IMR-90 (cell line): ENCODE data around the gene FARP1. TPM values are rescaled to one million over a fixed set of nuclear protein-coding genes. Genes with fewer than 3 reads are reported as not detected.
A peak's percentile ranks its signal among the peaks of the same experiment; 100 is the strongest.

Experiments
- ATAC-seq: fragments of 200-7000 bp; cut with Tn5 transposase; 2 replicates; pipeline ENCODE4 v1.9.1; 2020; ENCODE audit warnings: low read depth, mild to moderate bottlenecking, moderate library complexity
- BruUV-seq: library from RNA; stranded (reverse); fragments of 400-500 nt; replicated peaks from 2 replicates; lab custom pipeline; 2021; lab: Mats Ljungman, UMichigan
- CTCF ChIA-PET: fragments of 300-600 bp; formaldehyde crosslinking; extraction: SDS; loops from one replicate; lab custom pipeline; 2021; ENCODE audit warnings: antibody characterized with exemption; lab: Yijun Ruan, JAX
- POLR2A ChIA-PET: fragments of 300-600 bp; sonication (Branson Sonifier 250); formaldehyde crosslinking; loops from one replicate; lab custom pipeline; 2022; ENCODE audit warnings: antibody characterized with exemption; ENCODE audit not compliant: unreplicated experiment; lab: Charles Lee
- DNase-seq: peaks from one replicate; pipeline ENCODE4 v3.0.0; 2013
- H2AFZ ChIP-seq: replicated peaks from 2 replicates; pipeline ENCODE3; 2013; ENCODE audit warnings: low read length, mild to moderate bottlenecking; ENCODE audit not compliant: poor library complexity
- H2AK5ac ChIP-seq: 2 replicates; pipeline ENCODE4 v1.6.1; 2013; ENCODE audit warnings: low read depth, low read length, inconsistent platforms
- H2AK9ac ChIP-seq: replicated peaks from 2 replicates; pipeline ENCODE3; 2013; ENCODE audit warnings: mild to moderate bottlenecking, low read depth, low read length, moderate library complexity; ENCODE audit not compliant: poor library complexity
- H2BK120ac ChIP-seq: 2 replicates; pipeline ENCODE4 v1.6.1; 2013; ENCODE audit warnings: low read depth, low read length, inconsistent platforms
- H2BK15ac ChIP-seq: 3 replicates; pipeline ENCODE4 v1.6.1; 2013; ENCODE audit warnings: low read depth, low read length, inconsistent platforms
- H2BK20ac ChIP-seq: 2 replicates; pipeline ENCODE4 v1.6.1; 2013; ENCODE audit warnings: low read depth, mild to moderate bottlenecking, inconsistent platforms, low read length, moderate library complexity
- H2BK5ac ChIP-seq: 2 replicates; pipeline ENCODE4 v1.6.1; 2013; ENCODE audit warnings: mild to moderate bottlenecking, low read depth, low read length, inconsistent platforms; ENCODE audit not compliant: poor library complexity, severe bottlenecking
- H3K14ac ChIP-seq: replicated peaks from 2 replicates; pipeline ENCODE4 v1.6.1; 2013; ENCODE audit warnings: low read depth, low read length, inconsistent platforms
- H3K18ac ChIP-seq: 2 replicates; pipeline ENCODE4 v1.6.1; 2013; ENCODE audit warnings: low read depth, low read length, control low read depth
- H3K23ac ChIP-seq: 2 replicates; pipeline ENCODE4 v1.6.1; 2013; ENCODE audit warnings: low read depth, low read length, inconsistent platforms
- H3K27ac ChIP-seq: 2 replicates; pipeline ENCODE4 v1.5.1; 2013; ENCODE audit warnings: mild to moderate bottlenecking, control low read depth, low read length; ENCODE audit not compliant: insufficient read depth
- H3K27me3 ChIP-seq: 2 replicates; pipeline ENCODE4 v1.6.1; 2013; ENCODE audit warnings: low read length; ENCODE audit not compliant: control insufficient read depth, insufficient read depth
- H3K36me3 ChIP-seq: 2 replicates; pipeline ENCODE4 v1.6.1; 2013; ENCODE audit warnings: low read length, mixed read lengths; ENCODE audit not compliant: control insufficient read depth, insufficient read depth
- H3K4ac ChIP-seq: 2 replicates; pipeline ENCODE4 v1.6.1; 2013; ENCODE audit warnings: low read depth, low read length, inconsistent platforms
- H3K4me1 ChIP-seq: 2 replicates; pipeline ENCODE4 v1.6.1; 2013; ENCODE audit warnings: low read length, mixed read lengths; ENCODE audit not compliant: control insufficient read depth, insufficient read depth
- H3K4me2 ChIP-seq: 2 replicates; pipeline ENCODE4 v1.6.1; 2013; ENCODE audit warnings: low read depth, mild to moderate bottlenecking, control low read depth, low read length, moderate library complexity
- H3K4me3 ChIP-seq: 2 replicates; pipeline ENCODE4 v1.5.1; 2013; ENCODE audit warnings: low read depth, mild to moderate bottlenecking, control low read depth, low read length, moderate library complexity; ENCODE audit not compliant: insufficient read depth
- H3K56ac ChIP-seq: 2 replicates; pipeline ENCODE4 v1.6.1; 2013; ENCODE audit warnings: low read length, inconsistent platforms; ENCODE audit not compliant: insufficient read depth; ENCODE audit errors: extremely low read depth
- H3K79me1 ChIP-seq, 2 experiments: 2 replicates each; pipeline ENCODE4 v1.6.1; 2013; ENCODE audit warnings: low read length in 2 of 2, inconsistent platforms in 1 of 2, low read depth in 1 of 2
- H3K9ac ChIP-seq: 2 replicates; pipeline ENCODE4 v1.6.1; 2013; ENCODE audit warnings: low read depth, low read length, control low read depth
- H3K9me1 ChIP-seq: 2 replicates; pipeline ENCODE4 v1.6.1; 2013; ENCODE audit warnings: low read length, inconsistent platforms; ENCODE audit not compliant: insufficient read depth
- H3K9me3 ChIP-seq: 2 replicates; pipeline ENCODE4 v1.6.1; 2013; ENCODE audit warnings: low read length; ENCODE audit not compliant: control insufficient read depth, insufficient read depth
- H4K20me1 ChIP-seq: 2 replicates; pipeline ENCODE4 v1.6.1; 2013; ENCODE audit warnings: low read length, inconsistent platforms; ENCODE audit not compliant: insufficient read depth
- H4K5ac ChIP-seq: 2 replicates; pipeline ENCODE4 v1.6.1; 2013; ENCODE audit warnings: mild to moderate bottlenecking, low read depth, low read length, control low read depth
- H4K8ac ChIP-seq, 2 experiments: 2 replicates each; pipeline ENCODE4 v1.6.1; 2013; ENCODE audit warnings: low read depth in 2 of 2, low read length in 2 of 2, control low read depth in 1 of 2, inconsistent platforms in 1 of 2
- H4K91ac ChIP-seq: 2 replicates; pipeline ENCODE4 v1.6.1; 2013; ENCODE audit warnings: low read depth, low read length, inconsistent platforms; ENCODE audit not compliant: insufficient read depth
- BHLHE40 ChIP-seq: fragments of 150-350 bp; IDR thresholded peaks from 2 replicates; pipeline ENCODE4 v1.6.1; 2016; ENCODE audit warnings: mild to moderate bottlenecking, low read depth, low read length
- CEBPB ChIP-seq: IDR thresholded peaks from 2 replicates; pipeline ENCODE4 v1.6.1; 2012; ENCODE audit warnings: low read depth, low read length, improper control_type of control experiment
- CHD1 ChIP-seq: IDR thresholded peaks from 2 replicates; pipeline ENCODE4 v1.6.1; 2012; ENCODE audit warnings: low read depth, low read length, improper control_type of control experiment
- ELK1 ChIP-seq: fragments of 150-350 bp; IDR thresholded peaks from 2 replicates; pipeline ENCODE4 v1.6.1; 2016; ENCODE audit warnings: low read depth, mild to moderate bottlenecking, low read length, moderate library complexity, borderline replicate concordance
- FOS ChIP-seq: fragments of 150-350 bp; IDR thresholded peaks from 2 replicates; pipeline ENCODE4 v1.6.1; 2016; ENCODE audit warnings: low read depth, low read length
- MAFK ChIP-seq: IDR thresholded peaks from 2 replicates; pipeline ENCODE4 v1.6.1; 2012; ENCODE audit warnings: low read depth, low read length, improper control_type of control experiment
- MAZ ChIP-seq: IDR thresholded peaks from 2 replicates; pipeline ENCODE4 v1.6.1; 2012; ENCODE audit warnings: low read depth, mild to moderate bottlenecking, low read length, improper control_type of control experiment, moderate library complexity, borderline replicate concordance
- MXI1 ChIP-seq: IDR thresholded peaks from 2 replicates; pipeline ENCODE4 v1.6.1; 2012; ENCODE audit warnings: low read depth, mild to moderate bottlenecking, low read length, moderate library complexity, borderline replicate concordance
- NFE2L2 ChIP-seq: fragments of 150-350 bp; IDR thresholded peaks from 2 replicates; pipeline ENCODE4 v1.6.1; 2016; ENCODE audit warnings: low read depth, mild to moderate bottlenecking, low read length
- POLR2A ChIP-seq: IDR thresholded peaks from 2 replicates; pipeline ENCODE4 v1.6.1; 2012; ENCODE audit warnings: mild to moderate bottlenecking, low read depth, low read length
- RAD21 ChIP-seq: IDR thresholded peaks from 2 replicates; pipeline ENCODE4 v1.6.1; 2012; ENCODE audit warnings: low read length, improper control_type of control experiment
- RFX5 ChIP-seq: IDR thresholded peaks from 2 replicates; pipeline ENCODE4 v1.8.0; 2012; ENCODE audit warnings: low read depth, mild to moderate bottlenecking, low read length, moderate library complexity
- USF2 ChIP-seq: fragments of 150-350 bp; IDR thresholded peaks from 2 replicates; pipeline ENCODE4 v1.6.1; 2017; ENCODE audit warnings: mild to moderate bottlenecking, antibody characterized with exemption, low read length, low read depth
- WGBS, 2 experiments: methylation state at CpG; one replicate each; pipeline versions ENCODE4 v1.1.5 to v1.1.7; 2013; ENCODE audit warnings: missing lambda C conversion rate in 2 of 2; ENCODE audit not compliant: insufficient read length in 1 of 2; ENCODE audit errors: extremely low coverage in 2 of 2; 5-methylcytosine and 5-hydroxymethylcytosine counted together
- dilution Hi-C: fragments of 300-500 bp; cut with HindIII; formaldehyde crosslinking; loops from one replicate; pipeline ENCODE4 v1.14.3; 2018; ENCODE audit warnings: low sequenced_read_pairs; ENCODE audit not compliant: unreplicated experiment
- in situ Hi-C: fragments of 300-500 bp; cut with MboI; formaldehyde crosslinking; loops from 3 replicates; pipeline ENCODE4 v1.14.3; 2019; ENCODE audit warnings: low sequenced_read_pairs, inconsistent platforms, mixed read lengths
- intact Hi-C: fragments of 100-400 bp; cut with micrococcal nuclease; formaldehyde crosslinking; loops from 2 replicates; pipeline ENCODE4 v1.10.0; 2022
- polyA plus RNA-seq, 3 experiments: library from polyadenylated mRNA; depleted of rRNA; stranded (reverse); fragments of >200 nt; gene quantifications; 2 replicates each; pipeline ENCODE4 v1.2.3, GENCODE V29; 2012; ENCODE audit warnings: low replicate concordance in 1 of 3
- total RNA-seq: library from RNA; depleted of rRNA; stranded (reverse); fragments of >200 nt; gene quantifications from 2 replicates; pipeline ENCODE4 v1.2.3, GENCODE V29; 2012

Gene FARP1
- total and polyA plus RNA-seq, 2 of the 4 experiments (the other 2 are of a cell fraction) = 39.6 to 57.0 TPM

DNA sequence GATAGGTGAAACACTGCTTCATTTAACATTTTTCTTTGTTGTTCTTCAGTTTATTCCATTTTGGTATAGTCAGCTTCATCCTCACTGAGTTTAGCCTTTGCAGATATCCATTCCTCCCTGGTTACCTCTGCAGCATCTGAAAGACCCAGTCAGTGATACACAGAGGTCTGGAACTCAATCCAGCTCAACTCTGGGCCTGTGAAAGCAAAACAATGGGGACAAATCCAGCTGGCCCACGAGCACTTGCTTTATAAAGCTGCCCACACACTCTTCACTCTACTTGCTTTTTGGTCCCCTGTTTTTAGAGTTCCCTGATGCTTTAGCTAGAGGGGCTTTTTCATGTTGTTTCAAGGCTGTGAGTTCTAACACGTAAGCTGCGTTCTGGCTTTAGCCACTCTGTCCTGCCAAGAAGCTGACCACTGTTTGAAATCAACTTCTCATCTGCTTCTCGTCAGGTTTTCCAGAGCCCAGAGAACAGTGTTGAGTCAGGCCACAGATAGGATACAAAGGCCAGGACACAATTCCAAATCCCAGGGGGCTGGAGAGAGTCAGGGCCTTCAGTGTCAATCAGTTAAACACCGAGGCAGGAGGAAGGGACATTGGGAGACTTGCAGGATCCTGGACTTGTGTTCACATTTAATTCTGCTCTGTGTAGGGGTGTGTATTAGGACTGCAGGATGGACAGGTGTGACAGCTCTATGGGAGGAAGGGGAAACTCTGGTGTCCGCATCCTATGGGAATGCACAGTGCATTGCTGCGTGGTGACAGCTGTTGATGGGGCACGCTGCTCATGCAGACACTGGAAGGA, 117.7 kb downstream of the FARP1 start (continued):
- TF ChIP-seq ELK1 = no peak

- no peak overlapping the region for H3K56ac ChIP-seq
- H2BK120ac ChIP-seq = no peak overlapping the region
- no peak overlapping the region for H2AK9ac ChIP-seq
- H3K18ac ChIP-seq = no peak overlapping the region; the same call in 1 of the 2 replicates
- peaks cover 37% of the 10 kb centered on the region for H4K20me1 ChIP-seq
- 0 out of 4 replicates have a peak overlapping the region, but pooled peaks of 1 of the 2 experiments have one; percentile 22 for H4K8ac ChIP-seq
- dilution Hi-C loops = no loop called here
- H3K14ac ChIP-seq = peak overlapping the region; percentile 16; the same call in 1 of the 2 replicates
- H3K4me3 ChIP-seq = no peak overlapping the region
- ChIA-PET POLR2A (no interaction called here), CTCF (no interaction called here)
- in situ Hi-C loops = no loop called here
- BruUV-seq = no TSS peak
- H2BK5ac ChIP-seq = no peak overlapping the region
- H3K27ac ChIP-seq = no peak overlapping the region
- H2AK5ac ChIP-seq = peak overlapping the region; percentile 44; the same call in 1 of the 2 replicates
- no peak overlapping the region for H4K5ac ChIP-seq
- no peak overlapping the region for H2BK20ac ChIP-seq
- H2AFZ ChIP-seq = no peak overlapping the region
- H3K36me3 ChIP-seq = no peaks in the 10 kb centered on the region
- peak overlapping the region; percentile 25 for H3K4ac ChIP-seq
- H4K91ac ChIP-seq = no peak overlapping the region
- 90% methylated on average over 3 of the region's 6 CpGs; no CpG with 5 or more reads in 1 of the 2 experiments for WGBS, 2 experiments
- no peak overlapping the region for H3K9ac ChIP-seq
- peaks cover 16% of the 10 kb centered on the region for H3K4me1 ChIP-seq
- no peak overlapping the region for H3K4me2 ChIP-seq
- peaks cover 40 to 78% of the 10 kb centered on the region in 2 experiments for H3K79me1 ChIP-seq
- intact Hi-C loops = no loop called here
- H3K27me3 ChIP-seq = no peaks in the 10 kb centered on the region
- peak overlapping the region; percentile 32; the same call in 1 of the 2 replicates for H3K23ac ChIP-seq
- H3K9me3 ChIP-seq = no peaks in the 10 kb centered on the region
- H2BK15ac ChIP-seq = no peak overlapping the region; the same call in 2 of the 3 replicates
- H3K9me1 ChIP-seq = peaks cover 25% of the 10 kb centered on the region
- no peak for DNase-seq
- peak; percentile 26; the same call in 1 of the 2 replicates for ATAC-seq
- TF ChIP-seq ELK1 (no peak), POLR2A (no peak), NFE2L2 (no peak), USF2 (no peak), BHLHE40 (no peak), FOS (no peak), RFX5 (no peak), RAD21 (no peak), MXI1 (no peak), MAZ (no peak), CHD1 (no peak), MAFK (no peak), CEBPB (no peak)
Observed at GRCh38 chr13:98261165-98261702, 118.3 kb downstream of the FARP1 start.
